CD14-positive monocyte (primary cell): ENCODE results near the gene DCP1B. TPM values are rescaled to one million over a fixed set of nuclear protein-coding genes. Genes with fewer than 3 reads are reported as not detected.

Source experiments
- DNase-seq, 3 donors: peaks; one replicate each; pipeline ENCODE4 v3.0.0-alpha.2; 2011 to 2022
- H2AFZ ChIP-seq: 2 replicates; pipeline ENCODE4 v1.6.0; 2012; ENCODE audit warnings: mild to moderate bottlenecking, low read depth, low read length, inconsistent platforms; ENCODE audit not compliant: insufficient read depth, poor library complexity, severe bottlenecking
- H3K27ac ChIP-seq, 2 donors: 1 replicate in 1 of 2; 2 replicates in 1 of 2; pipeline ENCODE4 v1.5.1; 2012 to 2013; ENCODE audit warnings: low read length in 2 of 2, control low read depth in 1 of 2, inconsistent platforms in 1 of 2, low read depth in 1 of 2, mild to moderate bottlenecking in 1 of 2
- H3K27me3 ChIP-seq, 2 donors: one replicate each; pipeline versions ENCODE4 v1.6.0 to v1.6.1; 2011 to 2013; ENCODE audit warnings: low read length in 2 of 2; ENCODE audit not compliant: control insufficient read depth in 2 of 2, insufficient read depth in 2 of 2
- H3K36me3 ChIP-seq, 2 donors: replicated peaks in 1 of 2; 1 replicate in 1 of 2; 2 replicates in 1 of 2; pipeline versions ENCODE4 v1.5.1 to v1.6.1; 2012 to 2013; ENCODE audit warnings: low read length in 2 of 2, control low read depth in 1 of 2, inconsistent platforms in 1 of 2, mild to moderate bottlenecking in 1 of 2; ENCODE audit not compliant: insufficient read depth in 2 of 2, control insufficient read depth in 1 of 2
- H3K4me1 ChIP-seq, 2 donors: 1 replicate in 1 of 2; 2 replicates in 1 of 2; pipeline versions ENCODE4 v1.5.1 to v1.6.1; 2012 to 2013; ENCODE audit warnings: low read length in 2 of 2, control low read depth in 1 of 2, inconsistent platforms in 1 of 2, mild to moderate bottlenecking in 1 of 2, moderate library complexity in 1 of 2; ENCODE audit not compliant: insufficient read depth in 2 of 2, control insufficient read depth in 1 of 2
- H3K4me2 ChIP-seq: replicated peaks from 2 replicates; pipeline ENCODE3; 2012; ENCODE audit warnings: low read length, moderate library complexity, mild to moderate bottlenecking; ENCODE audit not compliant: poor library complexity, severe bottlenecking; ENCODE audit errors: extremely low read depth
- H3K4me3 ChIP-seq, 3 experiments: fragments of 200-600 bp in 1 of 3; sonication (generic) in 1 of 3; replicated peaks in 1 of 3; 1 replicate in 2 of 3; 2 replicates in 1 of 3; pipeline ENCODE4 v1.5.1; 2011 to 2013; ENCODE audit warnings: low read length in 3 of 3, mild to moderate bottlenecking in 3 of 3, control low read depth in 2 of 3, low read depth in 2 of 3, inconsistent platforms in 1 of 3, moderate library complexity in 1 of 3
- H3K79me2 ChIP-seq: 2 replicates; pipeline ENCODE4 v1.6.0; 2012; ENCODE audit warnings: mild to moderate bottlenecking, control low read depth, inconsistent platforms, low read length, moderate library complexity; ENCODE audit not compliant: insufficient read depth
- H3K9ac ChIP-seq: 2 replicates; pipeline ENCODE4 v1.6.0; 2017; ENCODE audit warnings: low read length, mild to moderate bottlenecking; ENCODE audit not compliant: insufficient read depth, poor library complexity, severe bottlenecking
- H3K9me3 ChIP-seq, 2 donors: replicated peaks in 1 of 2; 1 replicate in 1 of 2; 2 replicates in 1 of 2; pipeline versions ENCODE4 v1.5.1 to v1.6.1; 2012 to 2013; ENCODE audit warnings: low read length in 2 of 2, control low read depth in 1 of 2; ENCODE audit not compliant: control insufficient read depth in 1 of 2, insufficient read depth in 1 of 2
- H4K20me1 ChIP-seq: 2 replicates; pipeline ENCODE4 v1.6.0; 2012; ENCODE audit warnings: mild to moderate bottlenecking, low read length, control low read depth, moderate library complexity; ENCODE audit not compliant: insufficient read depth
- H3K27ac Mint-ChIP-seq, 7 donors: one replicate each; pipeline ENCODE4 v1.8.0; 2020; ENCODE audit warnings: mild to moderate bottlenecking in 7 of 7, mixed read lengths in 7 of 7, moderate library complexity in 6 of 7, inconsistent platforms in 2 of 7
- H3K27me3 Mint-ChIP-seq, 3 donors: one replicate each; pipeline ENCODE4 v1.8.0; 2021 to 2022; ENCODE audit warnings: low read depth in 3 of 3, mild to moderate bottlenecking in 3 of 3, mixed read lengths in 3 of 3, moderate library complexity in 3 of 3, inconsistent platforms in 1 of 3
- H3K36me3 Mint-ChIP-seq, 2 donors: one replicate each; pipeline ENCODE4 v1.8.0; 2020; ENCODE audit warnings: mixed read lengths in 2 of 2, inconsistent platforms in 1 of 2, mild to moderate bottlenecking in 1 of 2
- H3K4me1 Mint-ChIP-seq: one replicate; pipeline ENCODE4 v1.8.0; 2020; ENCODE audit warnings: mild to moderate bottlenecking, mixed read lengths
- H3K4me3 Mint-ChIP-seq, 2 donors: one replicate each; pipeline ENCODE4 v1.8.0; 2020; ENCODE audit warnings: mild to moderate bottlenecking in 2 of 2, mixed read lengths in 2 of 2, moderate library complexity in 1 of 2
- H3K9me3 Mint-ChIP-seq, 7 donors: one replicate each; pipeline ENCODE4 v1.8.0; 2020 to 2022; ENCODE audit warnings: mixed read lengths in 7 of 7, mild to moderate bottlenecking in 6 of 7, moderate library complexity in 6 of 7, inconsistent platforms in 2 of 7
- CTCF ChIP-seq: fragments of 200-600 bp; IDR thresholded peaks from one replicate; pipeline ENCODE4 v1.8.0; 2022; ENCODE audit warnings: antibody characterized with exemption, mild to moderate bottlenecking
- WGBS: methylation state at CpG from one replicate; pipeline ENCODE4 v1.1.5; 2013; ENCODE audit warnings: missing lambda C conversion rate; ENCODE audit not compliant: insufficient coverage; 5-methylcytosine and 5-hydroxymethylcytosine counted together
- intact Hi-C, 2 donors: fragments of 100-400 bp; cut with micrococcal nuclease; formaldehyde crosslinking; loops; one replicate each; pipeline versions ENCODE4 v1.15.0 to v1.15.1; 2023
- polyA plus RNA-seq, 3 donors: library from polyadenylated mRNA; depleted of rRNA in 1 of 3; unstranded in 2 of 3; stranded (reverse) in 1 of 3; fragments of 300-500 nt in 2 of 3; fragments of >200 nt in 1 of 3; fragmentation: Illumina TruSeq in 2 of 3; gene quantifications; 1 replicate in 2 of 3; 2 replicates in 1 of 3; pipeline ENCODE4 v1.2.3, GENCODE V29; 2012 to 2021

The DCP1B gene
- polyA plus RNA-seq, 3 donors: 3.6 to 5.1 (median 4.9) TPM

- no peak for TF ChIP-seq CTCF
- Histone ChIP-seq H3K4me1 (peaks cover 3 to 13% of the 10 kb centered on the region in 2 donors), H3K79me2 (no peaks in the 10 kb centered on the region), H3K36me3 (no peaks in the 10 kb centered on the region), H4K20me1 (no peaks in the 10 kb centered on the region), H2AFZ (no peak overlapping the region), H3K4me3 (no peak overlapping the region), H3K27me3 (peaks cover 44 to 55% of the 10 kb centered on the region in 2 donors), H3K4me2 (no peak overlapping the region), H3K9me3 (peaks cover 0 to 13% of the 10 kb centered on the region in 2 donors), H3K27ac (no peak overlapping the region), H3K9ac (no peak overlapping the region)
- peaks cover 0 to 21% (median 2%) of the 10 kb centered on the region in 7 donors for H3K9me3 Mint-ChIP-seq
- H3K4me1 Mint-ChIP-seq: peaks cover 19% of the 10 kb centered on the region
- DNase-seq: no peak
- no CpG with 5 or more reads among the region's 8 CpGs for WGBS
- H3K36me3 Mint-ChIP-seq: peaks cover 0 to 2% of the 10 kb centered on the region in 2 donors
- peak overlapping the region in 1 of 7 donors; percentile 77 for H3K27ac Mint-ChIP-seq
- peaks cover 36 to 52% (median 44%) of the 10 kb centered on the region in 3 donors for H3K27me3 Mint-ChIP-seq
- H3K4me3 Mint-ChIP-seq: peak overlapping the region; percentile 48 to 54
- intact Hi-C loops: no loop called here
Observed at GRCh38 chr12:2049604-2050540, 45.6 kb upstream of the DCP1B start.

GRCh38 chr12:2047752-2048151, 43.5 kb upstream of the DCP1B start:
- 100% methylated on average over 6 of the region's 7 CpGs for WGBS
- Histone ChIP-seq H2AFZ (no peak overlapping the region), H4K20me1 (no peaks in the 10 kb centered on the region), H3K79me2 (no peaks in the 10 kb centered on the region), H3K36me3 (no peaks in the 10 kb centered on the region), H3K27ac (no peak overlapping the region), H3K9me3 (peaks cover 0 to 13% of the 10 kb centered on the region in 2 donors), H3K4me1 (peaks cover 0 to 3% of the 10 kb centered on the region in 2 donors), H3K4me3 (no peak overlapping the region), H3K9ac (no peak overlapping the region), H3K27me3 (peaks cover 28 to 40% of the 10 kb centered on the region in 2 donors), H3K4me2 (no peak overlapping the region)
- Mint-ChIP-seq H3K27me3 (peaks cover 23 to 40% (median 32%) of the 10 kb centered on the region in 3 donors), H3K9me3 (peaks cover 0 to 11% (median 2%) of the 10 kb centered on the region in 7 donors), H3K36me3 (no peaks in the 10 kb centered on the region), H3K4me1 (peaks cover 13% of the 10 kb centered on the region), H3K27ac (no peak overlapping the region), H3K4me3 (no peak overlapping the region)
- TF ChIP-seq CTCF: no peak
- DNase-seq: no peak
- intact Hi-C loops: no loop called here
